Gastroesophageal sphincter (tissue), 4 donors: ENCODE measurements around the gene PGLYRP3. TPM values are rescaled to one million over a fixed set of nuclear protein-coding genes. Genes with fewer than 3 reads are reported as not detected.
"Not testable (repeated sequence)": the region's sequence is repeated elsewhere in the genome, so short reads cannot be mapped to it uniquely, and the experiment has no call there.

Source experiments
- ATAC-seq: fragments of 150-250 bp; one replicate; pipeline ENCODE4 v1.9.1; 2016; ENCODE audit warnings: mild to moderate bottlenecking, moderate library complexity
- H3K27ac ChIP-seq, 4 donors: fragments of 200-600 bp; sonication (generic) in 3 of 4; 1 replicate in 3 of 4; 2 replicates in 1 of 4; pipeline ENCODE4 v1.5.1; 2016 to 2019
- H3K27me3 ChIP-seq: fragments of 200-600 bp; sonication (generic); one replicate; pipeline ENCODE4 v1.5.1; 2019
- H3K36me3 ChIP-seq, 2 donors: fragments of 200-600 bp; sonication (generic); one replicate each; pipeline ENCODE4 v1.5.1; 2019; ENCODE audit warnings: control low read depth in 1 of 2
- H3K4me1 ChIP-seq, 3 donors: fragments of 200-600 bp; sonication (generic); 1 replicate in 2 of 3; 2 replicates in 1 of 3; pipeline ENCODE4 v1.5.1; 2016 to 2019; ENCODE audit warnings: control low read depth in 2 of 3
- H3K4me3 ChIP-seq, 2 donors: fragments of 200-600 bp; sonication (generic); one replicate each; pipeline ENCODE4 v1.5.1; 2019; ENCODE audit warnings: mild to moderate bottlenecking in 1 of 2, moderate library complexity in 1 of 2
- H3K9me3 ChIP-seq, 3 donors: fragments of 200-600 bp; sonication (generic); one replicate each; pipeline ENCODE4 v1.5.1; 2017 to 2019; ENCODE audit warnings: control low read depth in 2 of 3
- EP300 ChIP-seq: sonication (generic); formaldehyde crosslinking; IDR thresholded peaks from one replicate; pipeline ENCODE4 v1.6.1; 2017; ENCODE audit warnings: antibody characterized with exemption, mild to moderate bottlenecking
- POLR2A ChIP-seq, 2 donors: fragments of 450-650 bp; IDR thresholded peaks; one replicate each; pipeline ENCODE4 v1.6.1; 2017; ENCODE audit warnings: antibody characterized with exemption in 2 of 2, mild to moderate bottlenecking in 2 of 2, moderate library complexity in 1 of 2
- POLR2AphosphoS5 ChIP-seq: sonication (generic); formaldehyde crosslinking; IDR thresholded peaks from one replicate; pipeline ENCODE4 v1.6.1; 2017; ENCODE audit warnings: antibody characterized with exemption
- WGBS, 2 donors: methylation state at CpG; one replicate each; pipeline ENCODE4 v1.1.5; 2018; ENCODE audit warnings: low coverage in 1 of 2; 5-methylcytosine and 5-hydroxymethylcytosine counted together
- total RNA-seq, 4 donors: library from RNA; depleted of rRNA; stranded (reverse); fragments of >200 nt; gene quantifications; one replicate each; pipeline ENCODE4 v1.1.0, GENCODE V29; 2016
- TF ChIP-seq, protein P1 (sequence below), 4 experiments: fragments of 200-600 bp in 2 of 4; fragments of 450-650 bp in 2 of 4; sonication (generic) in 1 of 4; IDR thresholded peaks; one replicate each; pipeline ENCODE4 v1.5.1; 2017 to 2019; ENCODE audit warnings: antibody characterized with exemption in 4 of 4, mild to moderate bottlenecking in 2 of 4, moderate library complexity in 2 of 4

Gene PGLYRP3
- total RNA-seq, 4 donors from 2014 or later: 0.45 TPM; not detected in 3

- H3K27ac ChIP-seq: no peak overlapping the region
- 0 to 27% methylated on average over 1 of the region's 1 CpG for WGBS, 2 donors
- no peak overlapping the region for H3K4me3 ChIP-seq
- peaks cover 0 to 66% (median 0%) of the 10 kb centered on the region in 3 donors for H3K9me3 ChIP-seq
- ATAC-seq: no peak
- H3K27me3 ChIP-seq: peaks cover 16% of the 10 kb centered on the region
- TF ChIP-seq, protein P1, sequence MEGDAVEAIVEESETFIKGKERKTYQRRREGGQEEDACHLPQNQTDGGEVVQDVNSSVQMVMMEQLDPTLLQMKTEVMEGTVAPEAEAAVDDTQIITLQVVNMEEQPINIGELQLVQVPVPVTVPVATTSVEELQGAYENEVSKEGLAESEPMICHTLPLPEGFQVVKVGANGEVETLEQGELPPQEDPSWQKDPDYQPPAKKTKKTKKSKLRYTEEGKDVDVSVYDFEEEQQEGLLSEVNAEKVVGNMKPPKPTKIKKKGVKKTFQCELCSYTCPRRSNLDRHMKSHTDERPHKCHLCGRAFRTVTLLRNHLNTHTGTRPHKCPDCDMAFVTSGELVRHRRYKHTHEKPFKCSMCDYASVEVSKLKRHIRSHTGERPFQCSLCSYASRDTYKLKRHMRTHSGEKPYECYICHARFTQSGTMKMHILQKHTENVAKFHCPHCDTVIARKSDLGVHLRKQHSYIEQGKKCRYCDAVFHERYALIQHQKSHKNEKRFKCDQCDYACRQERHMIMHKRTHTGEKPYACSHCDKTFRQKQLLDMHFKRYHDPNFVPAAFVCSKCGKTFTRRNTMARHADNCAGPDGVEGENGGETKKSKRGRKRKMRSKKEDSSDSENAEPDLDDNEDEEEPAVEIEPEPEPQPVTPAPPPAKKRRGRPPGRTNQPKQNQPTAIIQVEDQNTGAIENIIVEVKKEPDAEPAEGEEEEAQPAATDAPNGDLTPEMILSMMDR (IDR thresholded peaks at IDR 0.05): no peak
- TF ChIP-seq EP300 (no peak), POLR2AphosphoS5 (no peak), POLR2A (IDR thresholded peaks at IDR 0.05) (no peak)
- no peaks in the 10 kb centered on the region for H3K4me1 ChIP-seq
- no peaks in the 10 kb centered on the region for H3K36me3 ChIP-seq
Measured at GRCh38 chr1:153322568-153322967, 9.8 kb upstream of the PGLYRP3 start.

DNA sequence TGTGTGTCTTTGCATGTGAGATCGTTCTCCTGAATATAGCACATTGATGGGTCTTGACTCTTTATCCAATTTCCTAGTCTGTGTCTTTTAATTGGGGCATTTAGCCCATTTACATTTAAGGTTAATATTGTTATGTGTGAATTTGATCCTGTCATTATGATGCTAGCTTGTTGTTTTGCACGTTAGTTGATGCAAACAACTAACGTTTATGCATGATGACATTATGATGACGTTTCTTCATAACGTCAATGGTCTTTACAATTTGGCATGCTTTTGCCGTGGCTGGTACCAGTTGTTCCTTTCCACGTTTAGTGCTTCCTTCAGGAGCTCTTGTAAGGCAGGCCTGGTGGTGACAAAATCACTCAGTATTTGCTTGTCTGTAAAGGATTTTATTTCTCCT, 5.4 kb upstream of the PGLYRP3 start:
- not testable (repeated sequence) for H3K27ac ChIP-seq, ATAC-seq, H3K36me3 ChIP-seq, H3K4me1 ChIP-seq, H3K4me3 ChIP-seq
- Histone ChIP-seq H3K9me3 (peaks cover 0 to 53% (median 0%) of the 10 kb centered on the region in 3 donors), H3K27me3 (peaks cover 16% of the 10 kb centered on the region)
- WGBS, 2 donors: 75 to 82% methylated on average over 7 of the region's 7 CpGs

- Histone ChIP-seq H3K9me3 (peaks cover 0 to 33% (median 0%) of the 10 kb centered on the region in 3 donors), H3K27me3 (peaks cover 15% of the 10 kb centered on the region)
- not testable (repeated sequence) for H3K36me3 ChIP-seq, H3K4me1 ChIP-seq, H3K4me3 ChIP-seq, ATAC-seq, H3K27ac ChIP-seq
Measured at GRCh38 chr1:153316013-153316412, 3.3 kb upstream of the PGLYRP3 start.

DNA sequence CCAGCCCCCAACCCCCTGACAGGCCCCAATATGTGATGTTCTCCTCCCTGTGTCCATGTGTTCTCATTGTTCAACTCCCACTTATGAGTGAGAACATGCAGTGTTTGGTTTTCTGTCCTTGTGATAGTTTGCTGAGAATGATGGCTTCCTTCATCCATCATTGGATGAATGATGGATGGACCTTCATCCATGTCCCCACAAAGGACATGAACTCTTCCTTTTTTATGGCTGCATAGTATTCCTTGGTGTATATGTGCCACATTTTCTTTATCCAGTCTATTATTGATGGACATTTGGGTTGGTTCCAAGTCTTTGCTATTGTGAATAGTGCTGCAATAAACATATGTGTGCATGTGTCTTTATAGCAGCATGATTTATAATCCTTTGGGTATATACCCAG, 1.6 kb upstream of the PGLYRP3 start:
- not testable (repeated sequence) for H3K27ac ChIP-seq, ATAC-seq, H3K27me3 ChIP-seq, H3K4me3 ChIP-seq, H3K36me3 ChIP-seq, H3K4me1 ChIP-seq
- peaks cover 0 to 17% (median 0%) of the 10 kb centered on the region in 3 donors for H3K9me3 ChIP-seq

- no peak overlapping the region for H3K27ac ChIP-seq
- H3K4me1 ChIP-seq: no peaks in the 10 kb centered on the region
- H3K9me3 ChIP-seq: peaks cover 0 to 12% (median 0%) of the 10 kb centered on the region in 3 donors
- 100% methylated on average over 1 of the region's 2 CpGs for WGBS, 2 donors
- H3K36me3 ChIP-seq: no peaks in the 10 kb centered on the region
- no peak overlapping the region for H3K4me3 ChIP-seq
- ATAC-seq: no peak
- TF ChIP-seq POLR2AphosphoS5 (no peak), EP300 (no peak), POLR2A (IDR thresholded peaks at IDR 0.05) (no peak)
- TF ChIP-seq, protein P1 (IDR thresholded peaks at IDR 0.05): no peak
- no peaks in the 10 kb centered on the region for H3K27me3 ChIP-seq
Measured at GRCh38 chr1:153313288-153313687, 536 bp upstream of the PGLYRP3 start.

GRCh38 chr1:153310526-153310925, 2.2 kb downstream of the PGLYRP3 start:
- Histone ChIP-seq H3K4me1 (no peaks in the 10 kb centered on the region), H3K27ac (no peak overlapping the region), H3K36me3 (no peaks in the 10 kb centered on the region), H3K4me3 (no peak overlapping the region), H3K27me3 (peaks cover 19% of the 10 kb centered on the region), H3K9me3 (peaks cover 0 to 5% (median 0%) of the 10 kb centered on the region in 3 donors)
- no peak for TF ChIP-seq POLR2AphosphoS5
- TF ChIP-seq, protein P1 (IDR thresholded peaks at IDR 0.05): no peak
- TF ChIP-seq EP300: no peak
- no peak for TF ChIP-seq POLR2A (IDR thresholded peaks at IDR 0.05)
- 70% methylated on average over 2 to 5 of the region's 7 CpGs for WGBS, 2 donors
- ATAC-seq: no peak

- Histone ChIP-seq H3K4me3 (no peak overlapping the region), H3K36me3 (no peaks in the 10 kb centered on the region), H3K27me3 (peaks cover 19% of the 10 kb centered on the region), H3K27ac (no peak overlapping the region), H3K9me3 (no peaks in the 10 kb centered on the region), H3K4me1 (no peaks in the 10 kb centered on the region)
- no peak for ATAC-seq
- no peak for TF ChIP-seq EP300
- TF ChIP-seq POLR2A (IDR thresholded peaks at IDR 0.05): no peak
- TF ChIP-seq POLR2AphosphoS5: no peak
- TF ChIP-seq, protein P1 (IDR thresholded peaks at IDR 0.05): no peak
- WGBS, 2 donors: 83 to 86% methylated on average over 1 of the region's 2 CpGs
Measured at GRCh38 chr1:153309441-153309840, 3.3 kb downstream of the PGLYRP3 start.
